ENCODE data around the gene ICAM1. TPM values are rescaled to one million over a fixed set of nuclear protein-coding genes. Genes with fewer than 3 reads are reported as not detected.

The ICAM1 gene
- total RNA-seq, 1 donor from 2014 or later = 19.0 TPM

GRCh38 chr19:10262771-10263170 lies 8.1 kb upstream of the ICAM1 start:
- H3K9me3 Mint-ChIP-seq (ENCODE audit: low read depth) = no peaks in the 10 kb centered on the region
- peaks cover 3% of the 10 kb centered on the region for H3K4me1 Mint-ChIP-seq (ENCODE audit: low read depth)
- H3K4me3 Mint-ChIP-seq (ENCODE audit: unreplicated experiment) = no peak overlapping the region
- peaks cover 2% of the 10 kb centered on the region for H3K36me3 Mint-ChIP-seq (ENCODE audit: low read depth)
- H3K27me3 Mint-ChIP-seq (ENCODE audit: low read depth) = no peaks in the 10 kb centered on the region
- DNase-seq (ENCODE audit: low spot score) = no peak
- no peak overlapping the region for H3K27ac Mint-ChIP-seq (ENCODE audit: unreplicated experiment)
- TF ChIP-seq CTCF (IDR thresholded peaks at IDR 0.05) = no peak

- Mint-ChIP-seq H3K36me3 (ENCODE audit: low read depth) (no peaks in the 10 kb centered on the region), H3K27me3 (ENCODE audit: low read depth) (no peaks in the 10 kb centered on the region), H3K27ac (ENCODE audit: unreplicated experiment) (no peak overlapping the region), H3K4me1 (ENCODE audit: low read depth) (peaks cover 15% of the 10 kb centered on the region), H3K9me3 (ENCODE audit: low read depth) (no peaks in the 10 kb centered on the region), H3K4me3 (ENCODE audit: unreplicated experiment) (no peak overlapping the region)
- TF ChIP-seq CTCF (IDR thresholded peaks at IDR 0.05) = no peak
- DNase-seq (ENCODE audit: low spot score) = no peak
Observed at GRCh38 chr19:10266706-10267105, 4.2 kb upstream of the ICAM1 start.

- DNase-seq (ENCODE audit: low spot score) = no peak
- H3K4me3 Mint-ChIP-seq (ENCODE audit: unreplicated experiment) = no peak overlapping the region
- no peak overlapping the region for H3K27ac Mint-ChIP-seq (ENCODE audit: unreplicated experiment)
- peaks cover 13% of the 10 kb centered on the region for H3K4me1 Mint-ChIP-seq (ENCODE audit: low read depth)
- no peak for TF ChIP-seq CTCF (IDR thresholded peaks at IDR 0.05)
- no peaks in the 10 kb centered on the region for H3K36me3 Mint-ChIP-seq (ENCODE audit: low read depth)
- no peaks in the 10 kb centered on the region for H3K27me3 Mint-ChIP-seq (ENCODE audit: low read depth)
- no peaks in the 10 kb centered on the region for H3K9me3 Mint-ChIP-seq (ENCODE audit: low read depth)
Observed at GRCh38 chr19:10268071-10268470, 2.8 kb upstream of the ICAM1 start.

GRCh38 chr19:10269333-10270179 lies 1.4 kb upstream of the ICAM1 start:
- H3K27ac Mint-ChIP-seq (ENCODE audit: unreplicated experiment) = peak overlapping the region; percentile 59
- TF ChIP-seq CTCF (IDR thresholded peaks at IDR 0.05) = peak; percentile 94
- DNase-seq (ENCODE audit: low spot score) = no peak
- no peaks in the 10 kb centered on the region for H3K27me3 Mint-ChIP-seq (ENCODE audit: low read depth)
- H3K36me3 Mint-ChIP-seq (ENCODE audit: low read depth) = peaks cover 1% of the 10 kb centered on the region
- peak overlapping the region; percentile 58 for H3K4me3 Mint-ChIP-seq (ENCODE audit: unreplicated experiment)
- peaks cover 15% of the 10 kb centered on the region for H3K4me1 Mint-ChIP-seq (ENCODE audit: low read depth)
- no peaks in the 10 kb centered on the region for H3K9me3 Mint-ChIP-seq (ENCODE audit: low read depth)

GRCh38 chr19:10270180-10270615 lies 722 bp upstream of the ICAM1 start:
- Mint-ChIP-seq H3K9me3 (ENCODE audit: low read depth) (no peaks in the 10 kb centered on the region), H3K27me3 (ENCODE audit: low read depth) (no peaks in the 10 kb centered on the region), H3K36me3 (ENCODE audit: low read depth) (peaks cover 1% of the 10 kb centered on the region), H3K4me3 (ENCODE audit: unreplicated experiment) (peak overlapping the region; percentile 58), H3K4me1 (ENCODE audit: low read depth) (peaks cover 15% of the 10 kb centered on the region), H3K27ac (ENCODE audit: unreplicated experiment) (no peak overlapping the region)
- DNase-seq (ENCODE audit: low spot score) = no peak
- TF ChIP-seq CTCF (IDR thresholded peaks at IDR 0.05) = no peak

Measured in chondrocyte (in vitro differentiated cells).